Lower leg skin (tissue), 3 donors: Measurements from ENCODE around the gene RHOV.

Source experiments
- CTCF ChIP-seq, 3 donors: fragments of 450-650 bp; IDR thresholded peaks; one replicate each; pipeline ENCODE4 v1.5.1; 2016; ENCODE audit warnings: antibody characterized with exemption in 3 of 3, mild to moderate bottlenecking in 3 of 3, moderate library complexity in 2 of 3
- POLR2A ChIP-seq, 2 donors: fragments of 450-650 bp; IDR thresholded peaks; one replicate each; pipeline ENCODE4 v1.6.1; 2016 to 2017; ENCODE audit warnings: antibody characterized with exemption in 2 of 2, mild to moderate bottlenecking in 1 of 2, moderate library complexity in 1 of 2

- TF ChIP-seq CTCF (IDR thresholded peaks at IDR 0.05): no peak
- TF ChIP-seq POLR2A (IDR thresholded peaks at IDR 0.05): no peak
Observed at GRCh38 chr15:40836020-40836419, 38.0 kb downstream of the RHOV start.
